Neuronal stem cell (in vitro differentiated cells): ENCODE data around the gene ANKRD50.

ENCODE experiments used
- DNase-seq: peaks from one replicate; pipeline ENCODE4 v3.0.0-alpha.2; 2013; ENCODE audit warnings: low spot score
- H2AFZ ChIP-seq: one replicate; pipeline ENCODE4 v1.6.1; 2013; ENCODE audit warnings: mild to moderate bottlenecking, low read length, inconsistent platforms
- H2AK5ac ChIP-seq: 2 replicates; pipeline ENCODE4 v1.6.1; 2013; ENCODE audit warnings: low read depth, mild to moderate bottlenecking, inconsistent platforms, low read length, moderate library complexity, mixed read lengths
- H2BK120ac ChIP-seq: 2 replicates; pipeline ENCODE4 v1.6.1; 2013; ENCODE audit warnings: low read depth, mild to moderate bottlenecking, inconsistent platforms, low read length, moderate library complexity, mixed read lengths
- H2BK12ac ChIP-seq: one replicate; pipeline ENCODE4 v1.6.1; 2013; ENCODE audit warnings: low read length, inconsistent platforms
- H2BK15ac ChIP-seq: 2 replicates; pipeline ENCODE4 v1.6.1; 2013; ENCODE audit warnings: mild to moderate bottlenecking, low read length, inconsistent platforms, mixed read lengths
- H2BK5ac ChIP-seq: one replicate; pipeline ENCODE4 v1.6.1; 2013; ENCODE audit warnings: inconsistent platforms, mild to moderate bottlenecking, low read length, moderate library complexity
- H3K14ac ChIP-seq: one replicate; pipeline ENCODE4 v1.6.1; 2013; ENCODE audit warnings: low read length, inconsistent platforms
- H3K18ac ChIP-seq: 2 replicates; pipeline ENCODE4 v1.6.1; 2013; ENCODE audit warnings: low read length, inconsistent platforms
- H3K23ac ChIP-seq: 2 replicates; pipeline ENCODE4 v1.6.1; 2013; ENCODE audit warnings: low read depth, mild to moderate bottlenecking, mixed read lengths, low read length, inconsistent platforms; ENCODE audit not compliant: poor library complexity
- H3K27ac ChIP-seq: replicated peaks from 3 replicates; pipeline ENCODE4 v1.5.1; 2013; ENCODE audit warnings: low read length, inconsistent platforms
- H3K27me3 ChIP-seq, 3 experiments: 2 replicates each; pipeline ENCODE4 v1.6.1; 2013; ENCODE audit warnings: low read length in 3 of 3, mild to moderate bottlenecking in 2 of 3, inconsistent platforms in 1 of 3, low read depth in 1 of 3, mixed read lengths in 1 of 3, moderate library complexity in 1 of 3; ENCODE audit not compliant: control insufficient read depth in 3 of 3, insufficient read depth in 3 of 3
- H3K36me3 ChIP-seq, 2 donors: replicated peaks in 1 of 2; 2 replicates each; pipeline ENCODE4 v1.6.1; 2013; ENCODE audit warnings: low read length in 2 of 2; ENCODE audit not compliant: control insufficient read depth in 2 of 2, insufficient read depth in 2 of 2
- H3K4ac ChIP-seq: 2 replicates; pipeline ENCODE4 v1.6.1; 2013; ENCODE audit warnings: inconsistent platforms, mild to moderate bottlenecking, low read length, moderate library complexity
- H3K4me1 ChIP-seq, 2 donors: 1 replicate in 1 of 2; 2 replicates in 1 of 2; pipeline ENCODE4 v1.6.1; 2013; ENCODE audit warnings: low read length in 2 of 2, low read depth in 1 of 2; ENCODE audit not compliant: control insufficient read depth in 2 of 2, insufficient read depth in 1 of 2
- H3K4me2 ChIP-seq: one replicate; pipeline ENCODE4 v1.6.1; 2013; ENCODE audit warnings: mild to moderate bottlenecking, low read length, inconsistent platforms; ENCODE audit not compliant: insufficient read depth, poor library complexity, severe bottlenecking
- H3K4me3 ChIP-seq, 2 donors: 2 replicates each; pipeline ENCODE4 v1.5.1; 2013; ENCODE audit warnings: low read length in 2 of 2, mild to moderate bottlenecking in 2 of 2, inconsistent platforms in 1 of 2, moderate library complexity in 1 of 2
- H3K79me1 ChIP-seq: one replicate; pipeline ENCODE4 v1.6.1; 2013; ENCODE audit warnings: low read depth, mild to moderate bottlenecking, inconsistent platforms, low read length, moderate library complexity
- H3K9ac ChIP-seq: one replicate; pipeline ENCODE4 v1.6.1; 2013; ENCODE audit warnings: mild to moderate bottlenecking, low read depth, low read length, inconsistent platforms; ENCODE audit not compliant: poor library complexity
- H3K9me3 ChIP-seq, 2 donors: replicated peaks in 1 of 2; 2 replicates each; pipeline versions ENCODE3 to v1.6.1; 2013; ENCODE audit warnings: low read length in 2 of 2, mild to moderate bottlenecking in 2 of 2, inconsistent platforms in 1 of 2, low read depth in 1 of 2, mixed read lengths in 1 of 2, moderate library complexity in 1 of 2; ENCODE audit not compliant: control insufficient read depth in 2 of 2, insufficient read depth in 1 of 2
- H4K8ac ChIP-seq: one replicate; pipeline ENCODE4 v1.6.1; 2013; ENCODE audit warnings: low read depth, mild to moderate bottlenecking, inconsistent platforms, low read length, moderate library complexity
- H4K91ac ChIP-seq: one replicate; pipeline ENCODE4 v1.6.1; 2013; ENCODE audit warnings: low read length, low read depth, mild to moderate bottlenecking, inconsistent platforms; ENCODE audit not compliant: poor library complexity
- WGBS, 2 donors: extraction: QIAGEN DNeasy Blood & Tissue Kit; methylation state at CpG; one replicate each; pipeline ENCODE4 v1.1.7; 2013; ENCODE audit warnings: missing lambda C conversion rate in 2 of 2, mixed read lengths in 1 of 2; ENCODE audit not compliant: insufficient read length in 2 of 2, insufficient replicate concordance in 1 of 2; ENCODE audit errors: extremely low coverage in 2 of 2; 5-methylcytosine and 5-hydroxymethylcytosine counted together

Gene ANKRD50

GRCh38 chr4:124713185-124713592 lies 657 bp upstream of the ANKRD50 start:
- Histone ChIP-seq H3K27ac (peak overlapping the region; percentile 94), H3K79me1 (peaks cover 3% of the 10 kb centered on the region), H3K4ac (no peak overlapping the region), H3K23ac (peak overlapping the region; percentile 87), H2BK15ac (no peak overlapping the region), H3K36me3 (peaks cover 0 to 24% of the 10 kb centered on the region in 2 donors), H2AFZ (peak overlapping the region; percentile 92), H3K14ac (no peak overlapping the region), H3K27me3 (no peaks in the 10 kb centered on the region), H2AK5ac (no peak overlapping the region), H3K4me1 (peaks cover 4 to 11% of the 10 kb centered on the region in 2 donors), H3K18ac (peak overlapping the region; percentile 95), H3K9me3 (no peaks in the 10 kb centered on the region), H3K4me2 (peak overlapping the region; percentile 73), H2BK120ac (peak overlapping the region; percentile 81), H3K9ac (peak overlapping the region; percentile 64), H2BK5ac (peak overlapping the region; percentile 62), H4K8ac (no peak overlapping the region), H2BK12ac (no peak overlapping the region), H3K4me3 (peak overlapping the region; percentile 76 to 80), H4K91ac (peak overlapping the region; percentile 85)
- no CpG with 5 or more reads among the region's 12 CpGs for WGBS, 2 donors
- no peak for DNase-seq

- Histone ChIP-seq H3K9ac (peak overlapping the region; percentile 91), H2AFZ (peak overlapping the region; percentile 94), H3K23ac (peak overlapping the region; percentile 87), H3K4me1 (peaks cover 4 to 11% of the 10 kb centered on the region in 2 donors), H2BK12ac (no peak overlapping the region), H3K4ac (no peak overlapping the region), H3K36me3 (peaks cover 0 to 38% of the 10 kb centered on the region in 2 donors), H4K8ac (no peak overlapping the region), H3K18ac (peak overlapping the region; percentile 98), H3K79me1 (peaks cover 3% of the 10 kb centered on the region), H3K4me3 (peak overlapping the region; percentile 76 to 99), H3K4me2 (peak overlapping the region; percentile 64), H3K27me3 (no peaks in the 10 kb centered on the region), H3K9me3 (no peaks in the 10 kb centered on the region), H2BK5ac (peak overlapping the region; percentile 98), H4K91ac (no peak overlapping the region), H3K14ac (peak overlapping the region; percentile 89), H3K27ac (peak overlapping the region; percentile 94), H2BK120ac (peak overlapping the region; percentile 35), H2BK15ac (peak overlapping the region; percentile 87), H2AK5ac (peak overlapping the region; percentile 37)
- DNase-seq: peak; percentile 20
- no CpG with 5 or more reads among the region's 35 CpGs for whole genome bisulfite sequencing, 2 donors
Measured at GRCh38 chr4:124711471-124712371, 811 bp downstream of the ANKRD50 start.

- Histone ChIP-seq H3K36me3 (peaks cover 0 to 47% of the 10 kb centered on the region in 2 donors), H2AFZ (no peak overlapping the region), H3K23ac (no peak overlapping the region), H4K8ac (no peak overlapping the region), H3K4ac (no peak overlapping the region), H3K4me3 (peak overlapping the region in 1 of 2 donors; percentile 76), H3K27ac (no peak overlapping the region), H3K79me1 (peaks cover 3% of the 10 kb centered on the region), H3K9ac (no peak overlapping the region), H2BK12ac (no peak overlapping the region), H2AK5ac (no peak overlapping the region), H3K4me1 (peaks cover 4 to 11% of the 10 kb centered on the region in 2 donors), H3K18ac (no peak overlapping the region), H4K91ac (no peak overlapping the region), H3K9me3 (no peaks in the 10 kb centered on the region), H2BK120ac (no peak overlapping the region), H3K14ac (no peak overlapping the region), H2BK5ac (no peak overlapping the region), H3K4me2 (peak overlapping the region; percentile 60), H3K27me3 (no peaks in the 10 kb centered on the region), H2BK15ac (no peak overlapping the region)
- WGBS, 2 donors: no CpG with 5 or more reads among the region's 5 CpGs
- DNase-seq: no peak
Measured at GRCh38 chr4:124710911-124711310, 1.6 kb downstream of the ANKRD50 start.

- Histone ChIP-seq H3K4me2 (peak overlapping the region; percentile 26), H4K8ac (no peak overlapping the region), H2BK12ac (no peak overlapping the region), H3K14ac (no peak overlapping the region), H4K91ac (no peak overlapping the region), H3K23ac (no peak overlapping the region), H3K27ac (no peak overlapping the region), H3K9ac (no peak overlapping the region), H3K36me3 (peaks cover 0 to 54% of the 10 kb centered on the region in 2 donors), H2BK120ac (no peak overlapping the region), H2AK5ac (no peak overlapping the region), H3K4me3 (peak overlapping the region in 1 of 2 donors; percentile 76), H2BK15ac (no peak overlapping the region), H3K4me1 (peaks cover 4 to 11% of the 10 kb centered on the region in 2 donors), H3K9me3 (no peaks in the 10 kb centered on the region), H3K18ac (no peak overlapping the region), H3K27me3 (no peaks in the 10 kb centered on the region), H3K79me1 (peaks cover 3% of the 10 kb centered on the region), H2AFZ (no peak overlapping the region), H3K4ac (no peak overlapping the region), H2BK5ac (no peak overlapping the region)
- no CpG with 5 or more reads among the region's 7 CpGs for WGBS, 2 donors
- DNase-seq: no peak
Measured at GRCh38 chr4:124710015-124710741, 2.4 kb downstream of the ANKRD50 start.
